HG03521 (cell line): ENCODE data around the gene PRKACB.

Source experiments
- ATAC-seq: cut with Tn5 transposase; IDR thresholded peaks from one replicate; pipeline ENCODE4 v1.9.1; 2021; ENCODE audit warnings: mild to moderate bottlenecking, moderate library complexity; ENCODE audit not compliant: unreplicated experiment

The PRKACB gene

GRCh38 chr1:84143796-84144565, at the start of gene PRKACB:
Gene PRKACB (plus strand): TSS chr1:84144271. CDS start chr1:84144362, 91 bp downstream.
- peak; percentile 85 for ATAC-seq

- no peak for ATAC-seq
Measured at GRCh38 chr1:84095308-84095707, 48.8 kb upstream of the PRKACB start.

- no peak for ATAC-seq
Measured at GRCh38 chr1:84096176-84096575, 47.9 kb upstream of the PRKACB start.

GRCh38 chr1:84101204-84101603, 42.9 kb upstream of the PRKACB start:
- ATAC-seq: no peak

- ATAC-seq: peak; percentile 41
Measured at GRCh38 chr1:84103197-84103992, 40.7 kb upstream of the PRKACB start.

- ATAC-seq: peak; percentile 68
Measured at GRCh38 chr1:84107538-84107937, 36.5 kb upstream of the PRKACB start.

- no peak for ATAC-seq
Measured at GRCh38 chr1:84107955-84108354, 36.1 kb upstream of the PRKACB start.

GRCh38 chr1:84108900-84109578, 35.0 kb upstream of the PRKACB start:
- no peak for ATAC-seq

- ATAC-seq: no peak
Measured at GRCh38 chr1:84110629-84111028, 33.4 kb upstream of the PRKACB start.

GRCh38 chr1:84116558-84116957, 27.5 kb upstream of the PRKACB start:
- ATAC-seq: no peak

- ATAC-seq: no peak
Measured at GRCh38 chr1:84117868-84118267, 26.2 kb upstream of the PRKACB start.

- ATAC-seq: no peak
Measured at GRCh38 chr1:84121360-84121759, 22.7 kb upstream of the PRKACB start.

- peak; percentile 65 for ATAC-seq
Measured at GRCh38 chr1:84122780-84123382, 21.2 kb upstream of the PRKACB start.

GRCh38 chr1:84133479-84133878, 10.6 kb upstream of the PRKACB start:
- ATAC-seq: no peak

GRCh38 chr1:84135341-84135740, 8.7 kb upstream of the PRKACB start:
- ATAC-seq: no peak

GRCh38 chr1:84141182-84142003, 2.7 kb upstream of the PRKACB start:
- no peak for ATAC-seq

- ATAC-seq: no peak
Measured at GRCh38 chr1:84145068-84145467, 997 bp downstream of the PRKACB start.

GRCh38 chr1:84146411-84147032, 2.5 kb downstream of the PRKACB start:
- ATAC-seq: no peak

GRCh38 chr1:84148758-84149157, 4.7 kb downstream of the PRKACB start:
- ATAC-seq: no peak

GRCh38 chr1:84152649-84153056, 8.6 kb downstream of the PRKACB start:
- peak; percentile 81 for ATAC-seq
